H1 (cell line): ENCODE data around the gene AKAP9. TPM values are rescaled to one million over a fixed set of nuclear protein-coding genes. Genes with fewer than 3 reads are reported as not detected.

ENCODE experiments used
- CTCF ChIA-PET: fragments of 300-600 bp; sonication (Branson Sonifier 250); formaldehyde crosslinking; loops from one replicate; lab custom pipeline; 2021; ENCODE audit not compliant: partially characterized antibody; lab: Charles Lee
- POLR2A ChIA-PET: fragments of 300-600 bp; sonication (Branson Sonifier 250); formaldehyde crosslinking; loops from one replicate; lab custom pipeline; 2021; ENCODE audit warnings: inconsistent platforms; ENCODE audit not compliant: partially characterized antibody; lab: Charles Lee
- DNase-seq, 2 experiments: peaks; one replicate each; pipeline versions ENCODE4 v3.0.0 to v3.0.0-alpha.2; 2010 to 2022; ENCODE audit warnings: low spot score in 2 of 2, low read depth in 1 of 2, mixed read lengths in 1 of 2
- FAIRE-seq: peaks from 2 replicates; lab custom pipeline; 2011; peaks lifted over from hg19 to GRCh38; lab: Jason Lieb, UNC
- H2AFZ ChIP-seq: 2 replicates; pipeline ENCODE4 v1.8.1; 2012; ENCODE audit warnings: low read length, inconsistent platforms
- H2AK5ac ChIP-seq: 2 replicates; pipeline ENCODE4 v1.6.1; 2013; ENCODE audit warnings: low read depth, low read length
- H2BK120ac ChIP-seq: replicated peaks from 2 replicates; pipeline ENCODE3; 2013; ENCODE audit warnings: low read depth, low read length, inconsistent platforms
- H2BK12ac ChIP-seq: 2 replicates; pipeline ENCODE4 v1.6.1; 2013; ENCODE audit warnings: low read depth, low read length
- H2BK15ac ChIP-seq: 2 replicates; pipeline ENCODE4 v1.6.1; 2013; ENCODE audit warnings: low read length
- H2BK20ac ChIP-seq: 2 replicates; pipeline ENCODE4 v1.6.1; 2013; ENCODE audit warnings: low read length
- H2BK5ac ChIP-seq: 2 replicates; pipeline ENCODE4 v1.6.1; 2013; ENCODE audit warnings: low read depth, low read length
- H3K14ac ChIP-seq: 2 replicates; pipeline ENCODE4 v1.6.1; 2013; ENCODE audit warnings: inconsistent platforms; ENCODE audit not compliant: insufficient read length
- H3K18ac ChIP-seq: 2 replicates; pipeline ENCODE4 v1.6.1; 2013; ENCODE audit warnings: low read length; ENCODE audit errors: extremely low read depth
- H3K23ac ChIP-seq: 2 replicates; pipeline ENCODE4 v1.6.1; 2013; ENCODE audit warnings: inconsistent platforms; ENCODE audit not compliant: insufficient read length
- H3K23me2 ChIP-seq: 2 replicates; pipeline ENCODE4 v1.6.1; 2013; ENCODE audit warnings: low read depth, low read length
- H3K27ac ChIP-seq: 2 replicates; pipeline ENCODE4 v1.6.1; 2011; ENCODE audit warnings: low read depth, low read length, inconsistent platforms
- H3K27me3 ChIP-seq, 4 experiments: replicated peaks in 1 of 4; 1 replicate in 1 of 4; 2 replicates in 3 of 4; pipeline versions ENCODE4 v1.6.1 to v1.8.1; 2011 to 2013; ENCODE audit warnings: low read length in 3 of 4, mild to moderate bottlenecking in 3 of 4, inconsistent platforms in 2 of 4, mixed read lengths in 2 of 4, moderate library complexity in 1 of 4; ENCODE audit not compliant: control insufficient read depth in 3 of 4, insufficient read depth in 3 of 4; ENCODE audit errors: extremely low read depth in 1 of 4
- H3K36me3 ChIP-seq, 4 experiments: 2 replicates each; pipeline versions ENCODE4 v1.6.1 to v1.8.1; 2011 to 2013; ENCODE audit warnings: mild to moderate bottlenecking in 4 of 4, low read length in 3 of 4, moderate library complexity in 2 of 4, control low read depth in 1 of 4, inconsistent platforms in 1 of 4; ENCODE audit not compliant: insufficient read depth in 4 of 4, control insufficient read depth in 2 of 4
- H3K4ac ChIP-seq: replicated peaks from 2 replicates; pipeline ENCODE3; 2013; ENCODE audit warnings: low read length, low read depth, mixed read lengths, inconsistent platforms; ENCODE audit not compliant: insufficient read length
- H3K4me1 ChIP-seq, 4 experiments: replicated peaks in 1 of 4; 1 replicate in 1 of 4; 2 replicates in 3 of 4; pipeline versions ENCODE4 v1.6.1 to v1.8.1; 2011 to 2013; ENCODE audit warnings: low read length in 3 of 4, inconsistent platforms in 2 of 4, mixed read lengths in 1 of 4; ENCODE audit not compliant: insufficient read depth in 4 of 4, control insufficient read depth in 3 of 4
- H3K4me2 ChIP-seq, 2 experiments: 2 replicates each; pipeline versions ENCODE4 v1.6.1 to v1.8.1; 2011 to 2013; ENCODE audit warnings: low read depth in 2 of 2, low read length in 2 of 2, control low read depth in 1 of 2, inconsistent platforms in 1 of 2, mild to moderate bottlenecking in 1 of 2; ENCODE audit not compliant: insufficient read depth in 1 of 2
- H3K4me3 ChIP-seq, 4 experiments: fragments of 200-600, 300-600 bp in 1 of 4; sonication (generic), shearing (Covaris generic), sonication (Bioruptor Twin) in 1 of 4; 2 replicates each; pipeline versions ENCODE4 v1.5.1 to v1.8.1; 2011 to 2016; ENCODE audit warnings: low read length in 4 of 4, low read depth in 3 of 4, control low read depth in 2 of 4, inconsistent platforms in 2 of 4, mild to moderate bottlenecking in 2 of 4, mixed read lengths in 1 of 4, moderate library complexity in 1 of 4; ENCODE audit not compliant: insufficient read depth in 2 of 4; ENCODE audit errors: extremely low read depth in 1 of 4
- H3K56ac ChIP-seq: replicated peaks from 2 replicates; pipeline ENCODE3; 2013; ENCODE audit warnings: low read depth, mild to moderate bottlenecking, mixed read lengths, low read length, inconsistent platforms; ENCODE audit not compliant: insufficient read length
- H3K79me1 ChIP-seq: 2 replicates; pipeline ENCODE4 v1.6.1; 2013; ENCODE audit warnings: low read depth, low read length, control low read depth
- H3K79me2 ChIP-seq, 2 experiments: 2 replicates each; pipeline versions ENCODE4 v1.6.1 to v1.8.1; 2012 to 2013; ENCODE audit warnings: low read length in 2 of 2, mild to moderate bottlenecking in 2 of 2, inconsistent platforms in 1 of 2; ENCODE audit not compliant: insufficient read depth in 2 of 2, control insufficient read depth in 1 of 2
- H3K9ac ChIP-seq, 4 experiments: replicated peaks in 1 of 4; 1 replicate in 1 of 4; 2 replicates in 3 of 4; pipeline versions ENCODE4 v1.6.1 to v1.8.1; 2011 to 2013; ENCODE audit warnings: low read depth in 3 of 4, low read length in 3 of 4, control low read depth in 2 of 4, mild to moderate bottlenecking in 2 of 4, moderate library complexity in 2 of 4, inconsistent platforms in 1 of 4; ENCODE audit errors: extremely low read depth in 1 of 4
- H3K9me3 ChIP-seq, 2 experiments: 2 replicates each; pipeline versions ENCODE4 v1.6.1 to v1.8.1; 2012 to 2013; ENCODE audit warnings: mild to moderate bottlenecking in 2 of 2, moderate library complexity in 2 of 2, control low read depth in 1 of 2, inconsistent platforms in 1 of 2, low read depth in 1 of 2, low read length in 1 of 2, mixed read lengths in 1 of 2; ENCODE audit not compliant: insufficient read depth in 2 of 2
- H4K20me1 ChIP-seq, 2 experiments: replicated peaks in 1 of 2; 2 replicates each; pipeline versions ENCODE3 to v1.8.1; 2011 to 2013; ENCODE audit warnings: inconsistent platforms in 2 of 2, low read length in 2 of 2, mild to moderate bottlenecking in 1 of 2; ENCODE audit not compliant: insufficient read depth in 2 of 2, control insufficient read depth in 1 of 2
- H4K5ac ChIP-seq: 2 replicates; pipeline ENCODE4 v1.6.1; 2013; ENCODE audit warnings: low read length, low read depth, mixed read lengths, inconsistent platforms; ENCODE audit not compliant: insufficient read length
- H4K8ac ChIP-seq: 2 replicates; pipeline ENCODE4 v1.8.0; 2013; ENCODE audit warnings: mild to moderate bottlenecking, moderate library complexity, low read length, inconsistent platforms; ENCODE audit not compliant: insufficient read depth; ENCODE audit errors: extremely low read depth
- H4K91ac ChIP-seq: replicated peaks from 2 replicates; pipeline ENCODE3; 2013; ENCODE audit warnings: low read length, mixed read lengths, inconsistent platforms; ENCODE audit not compliant: insufficient read length
- BRCA1 ChIP-seq: IDR thresholded peaks from 2 replicates; pipeline ENCODE4 v1.6.1; 2012; ENCODE audit warnings: low read depth, low read length, improper control_type of control experiment
- CBX8 ChIP-seq: fragments of 300-800, 300-1000 bp; sonication (generic); IDR thresholded peaks from 2 replicates; pipeline ENCODE4 v1.7.1; 2016; ENCODE audit warnings: low read depth, low read length, borderline replicate concordance
- CTBP2 ChIP-seq: IDR thresholded peaks from 2 replicates; pipeline ENCODE4 v1.7.0; 2011; ENCODE audit warnings: borderline replicate concordance, mild to moderate bottlenecking, moderate library complexity, mixed read lengths, low read length; ENCODE audit not compliant: insufficient read depth, insufficient read length
- EGR1 ChIP-seq: IDR thresholded peaks from 2 replicates; pipeline ENCODE4 v1.6.1; 2011; ENCODE audit warnings: low read depth, low read length, borderline replicate concordance
- EP300 ChIP-seq, 2 experiments: IDR thresholded peaks; 1 replicate in 1 of 2; 2 replicates in 1 of 2; pipeline ENCODE4 v1.6.1; 2011 to 2012; ENCODE audit warnings: low read depth in 2 of 2, low read length in 2 of 2, mild to moderate bottlenecking in 2 of 2, borderline replicate concordance in 1 of 2, inconsistent platforms in 1 of 2, moderate library complexity in 1 of 2
- MAX ChIP-seq: IDR thresholded peaks from 2 replicates; pipeline ENCODE4 v1.6.1; 2012; ENCODE audit warnings: inconsistent platforms
- PHF8 ChIP-seq: fragments of 200-600 bp; sonication (generic); conservative IDR thresholded peaks from 2 replicates; pipeline ENCODE4 v1.7.1; 2012; ENCODE audit warnings: low read depth, mild to moderate bottlenecking, inconsistent platforms, low read length, moderate library complexity
- POLR2A ChIP-seq, 2 experiments: IDR thresholded peaks; 1 replicate in 1 of 2; 2 replicates in 1 of 2; pipeline ENCODE4 v1.6.1; 2011; ENCODE audit warnings: low read depth in 2 of 2, low read length in 2 of 2, mild to moderate bottlenecking in 2 of 2; ENCODE audit errors: control extremely low read depth in 1 of 2
- POLR2AphosphoS5 ChIP-seq: IDR thresholded peaks from 2 replicates; pipeline ENCODE4 v1.6.1; 2011; ENCODE audit warnings: low read depth, low read length
- RNF2 ChIP-seq: fragments of 200-900, 300-1000 bp; sonication (generic); IDR thresholded peaks from 2 replicates; pipeline ENCODE4 v1.7.1; 2016; ENCODE audit warnings: borderline replicate concordance, low read depth, mild to moderate bottlenecking, antibody characterized with exemption, low read length; ENCODE audit not compliant: poor library complexity, severe bottlenecking; ENCODE audit errors: missing control alignments
- SP4 ChIP-seq: IDR thresholded peaks from 2 replicates; pipeline ENCODE4 v1.6.1; 2012; ENCODE audit warnings: low read length, inconsistent platforms
- SUZ12 ChIP-seq: fragments of 200-600 bp; sonication (generic); IDR thresholded peaks from 2 replicates; pipeline ENCODE4 v1.6.1; 2012; ENCODE audit warnings: mild to moderate bottlenecking, inconsistent platforms, low read length, moderate library complexity, mixed read lengths
- TAF1 ChIP-seq: IDR thresholded peaks from 2 replicates; pipeline ENCODE4 v1.6.1; 2011; ENCODE audit warnings: mild to moderate bottlenecking, low read depth, low read length
- TEAD4 ChIP-seq: IDR thresholded peaks from 2 replicates; pipeline ENCODE4 v1.6.1; 2012; ENCODE audit warnings: low read depth, low read length, inconsistent platforms, mixed read lengths
- WGBS, 2 experiments: shearing (Covaris generic) in 1 of 2; methylation state at CpG; one replicate each; pipeline versions ENCODE4 v1.1.6 to v1.1.7; 2013 to 2015; ENCODE audit warnings: low lambda C conversion rate in 2 of 2, mixed read lengths in 2 of 2, inconsistent platforms in 1 of 2, low coverage in 1 of 2, missing lambda C conversion rate in 1 of 2; ENCODE audit not compliant: insufficient replicate concordance in 2 of 2, insufficient coverage in 1 of 2, insufficient read length in 1 of 2; ENCODE audit errors: extremely low coverage in 1 of 2, missing lambda C conversion rate in 1 of 2; 5-methylcytosine and 5-hydroxymethylcytosine counted together
- polyA plus RNA-seq, 7 experiments: library from polyadenylated mRNA; depleted of rRNA in 3 of 7; stranded (reverse) in 5 of 7; unstranded in 2 of 7; fragments of >200 nt in 5 of 7; fragments of 200-250 nt in 2 of 7; gene quantifications; 1 replicate in 5 of 7; 2 replicates in 1 of 7; 4 replicates in 1 of 7; pipeline versions ENCODE4 v1.2.1 to v1.2.3, GENCODE V29; 2011 to 2013; ENCODE audit warnings: missing spikeins in 2 of 7, mixed read lengths in 2 of 7
- total RNA-seq: library from RNA; stranded (reverse); fragmentation: NEBNext Ultra II Directional; extraction: Animal tissue kit (Norgen Biotek cat#: 25700); gene quantifications from 2 replicates; pipeline ENCODE4 v1.2.1, GENCODE V29; 2021

Gene AKAP9
- total and polyA plus RNA-seq, 2 of the 8 experiments (the other 6 are each of a cell fraction or from before 2014, with no cell fraction given): 6.2 to 26.3 TPM

GRCh38 chr7:92034116-92034515 lies 93.5 kb downstream of the AKAP9 start:
- Histone ChIP-seq H4K20me1 (no peaks in the 10 kb centered on the region), H3K18ac (no peak overlapping the region), H2BK12ac (no peak overlapping the region), H4K91ac (no peak overlapping the region), H2BK20ac (no peak overlapping the region), H3K23ac (no peak overlapping the region), H3K14ac (no peak overlapping the region), H2BK15ac (no peak overlapping the region), H2BK5ac (no peak overlapping the region), H3K56ac (no peak overlapping the region), H3K4me3 (no peak overlapping the region), H3K79me1 (no peaks in the 10 kb centered on the region), H3K27me3 (no peaks in the 10 kb centered on the region), H2BK120ac (no peak overlapping the region), H3K4me2 (no peak overlapping the region), H3K36me3 (peaks cover 0 to 2% (median 0%) of the 10 kb centered on the region in 4 experiments; a peak in 5 of 8 replicates), H3K4me1 (no peaks in the 10 kb centered on the region), H4K5ac (no peak overlapping the region), H3K79me2 (no peaks in the 10 kb centered on the region), H2AFZ (no peak overlapping the region), H3K23me2 (no peaks in the 10 kb centered on the region), H3K27ac (no peak overlapping the region), H2AK5ac (no peak overlapping the region), H3K9me3 (no peaks in the 10 kb centered on the region), H3K4ac (no peak overlapping the region), H4K8ac (no peak overlapping the region), H3K9ac (no peak overlapping the region)
- CTCF ChIA-PET: no interaction called here
- WGBS, 2 experiments: 79% methylated on average over 2 of the region's 2 CpGs; no CpG with 5 or more reads in 1 of the 2 experiments
- POLR2A ChIA-PET: no interaction called here
- FAIRE-seq (no peak), DNase-seq (no peak)
- TF ChIP-seq TAF1 (no peak), SP4 (no peak), RNF2 (no peak), POLR2AphosphoS5 (no peak), CBX8 (no peak), CTBP2 (no peak), EP300 (IDR thresholded peaks at IDR 0.05; ENCODE audit: borderline replicate concordance in 1 of 2, low read depth in 2 of 2, low read length in 2 of 2) (no peak), SUZ12 (no peak), BRCA1 (no peak), EGR1 (no peak), MAX (no peak), PHF8 (no peak), TEAD4 (no peak), POLR2A (IDR thresholded peaks at IDR 0.05; ENCODE audit: control extremely low read depth in 1 of 2, low read depth in 2 of 2, low read length in 2 of 2) (no peak)
